IMR-90 (cell line): ENCODE measurements around the gene CD84. TPM values are rescaled to one million over a fixed set of nuclear protein-coding genes. Genes with fewer than 3 reads are reported as not detected.

Source experiments
- ATAC-seq: fragments of 200-7000 bp; cut with Tn5 transposase; 2 replicates; pipeline ENCODE4 v1.9.1; 2020; ENCODE audit warnings: low read depth, mild to moderate bottlenecking, moderate library complexity
- BruUV-seq: library from RNA; stranded (reverse); fragments of 400-500 nt; replicated peaks from 2 replicates; lab custom pipeline; 2021; lab: Mats Ljungman, UMichigan
- CTCF ChIA-PET: fragments of 300-600 bp; formaldehyde crosslinking; extraction: SDS; loops from one replicate; lab custom pipeline; 2021; ENCODE audit warnings: antibody characterized with exemption; lab: Yijun Ruan, JAX
- POLR2A ChIA-PET: fragments of 300-600 bp; sonication (Branson Sonifier 250); formaldehyde crosslinking; loops from one replicate; lab custom pipeline; 2022; ENCODE audit warnings: antibody characterized with exemption; ENCODE audit not compliant: unreplicated experiment; lab: Charles Lee
- DNase-seq: peaks from one replicate; pipeline ENCODE4 v3.0.0; 2013
- H2AFZ ChIP-seq: replicated peaks from 2 replicates; pipeline ENCODE3; 2013; ENCODE audit warnings: low read length, mild to moderate bottlenecking; ENCODE audit not compliant: poor library complexity
- H2AK5ac ChIP-seq: 2 replicates; pipeline ENCODE4 v1.6.1; 2013; ENCODE audit warnings: low read depth, low read length, inconsistent platforms
- H2AK9ac ChIP-seq: replicated peaks from 2 replicates; pipeline ENCODE3; 2013; ENCODE audit warnings: mild to moderate bottlenecking, low read depth, low read length, moderate library complexity; ENCODE audit not compliant: poor library complexity
- H2BK120ac ChIP-seq: 2 replicates; pipeline ENCODE4 v1.6.1; 2013; ENCODE audit warnings: low read depth, low read length, inconsistent platforms
- H2BK15ac ChIP-seq: 3 replicates; pipeline ENCODE4 v1.6.1; 2013; ENCODE audit warnings: low read depth, low read length, inconsistent platforms
- H2BK20ac ChIP-seq: 2 replicates; pipeline ENCODE4 v1.6.1; 2013; ENCODE audit warnings: low read depth, mild to moderate bottlenecking, inconsistent platforms, low read length, moderate library complexity
- H2BK5ac ChIP-seq: 2 replicates; pipeline ENCODE4 v1.6.1; 2013; ENCODE audit warnings: mild to moderate bottlenecking, low read depth, low read length, inconsistent platforms; ENCODE audit not compliant: poor library complexity, severe bottlenecking
- H3K14ac ChIP-seq: replicated peaks from 2 replicates; pipeline ENCODE4 v1.6.1; 2013; ENCODE audit warnings: low read depth, low read length, inconsistent platforms
- H3K18ac ChIP-seq: 2 replicates; pipeline ENCODE4 v1.6.1; 2013; ENCODE audit warnings: low read depth, low read length, control low read depth
- H3K23ac ChIP-seq: 2 replicates; pipeline ENCODE4 v1.6.1; 2013; ENCODE audit warnings: low read depth, low read length, inconsistent platforms
- H3K27ac ChIP-seq: 2 replicates; pipeline ENCODE4 v1.5.1; 2013; ENCODE audit warnings: mild to moderate bottlenecking, control low read depth, low read length; ENCODE audit not compliant: insufficient read depth
- H3K27me3 ChIP-seq: 2 replicates; pipeline ENCODE4 v1.6.1; 2013; ENCODE audit warnings: low read length; ENCODE audit not compliant: control insufficient read depth, insufficient read depth
- H3K36me3 ChIP-seq: 2 replicates; pipeline ENCODE4 v1.6.1; 2013; ENCODE audit warnings: low read length, mixed read lengths; ENCODE audit not compliant: control insufficient read depth, insufficient read depth
- H3K4ac ChIP-seq: 2 replicates; pipeline ENCODE4 v1.6.1; 2013; ENCODE audit warnings: low read depth, low read length, inconsistent platforms
- H3K4me1 ChIP-seq: 2 replicates; pipeline ENCODE4 v1.6.1; 2013; ENCODE audit warnings: low read length, mixed read lengths; ENCODE audit not compliant: control insufficient read depth, insufficient read depth
- H3K4me2 ChIP-seq: 2 replicates; pipeline ENCODE4 v1.6.1; 2013; ENCODE audit warnings: low read depth, mild to moderate bottlenecking, control low read depth, low read length, moderate library complexity
- H3K4me3 ChIP-seq: 2 replicates; pipeline ENCODE4 v1.5.1; 2013; ENCODE audit warnings: low read depth, mild to moderate bottlenecking, control low read depth, low read length, moderate library complexity; ENCODE audit not compliant: insufficient read depth
- H3K56ac ChIP-seq: 2 replicates; pipeline ENCODE4 v1.6.1; 2013; ENCODE audit warnings: low read length, inconsistent platforms; ENCODE audit not compliant: insufficient read depth; ENCODE audit errors: extremely low read depth
- H3K79me1 ChIP-seq, 2 experiments: 2 replicates each; pipeline ENCODE4 v1.6.1; 2013; ENCODE audit warnings: low read length in 2 of 2, inconsistent platforms in 1 of 2, low read depth in 1 of 2
- H3K9ac ChIP-seq: 2 replicates; pipeline ENCODE4 v1.6.1; 2013; ENCODE audit warnings: low read depth, low read length, control low read depth
- H3K9me1 ChIP-seq: 2 replicates; pipeline ENCODE4 v1.6.1; 2013; ENCODE audit warnings: low read length, inconsistent platforms; ENCODE audit not compliant: insufficient read depth
- H3K9me3 ChIP-seq: 2 replicates; pipeline ENCODE4 v1.6.1; 2013; ENCODE audit warnings: low read length; ENCODE audit not compliant: control insufficient read depth, insufficient read depth
- H4K20me1 ChIP-seq: 2 replicates; pipeline ENCODE4 v1.6.1; 2013; ENCODE audit warnings: low read length, inconsistent platforms; ENCODE audit not compliant: insufficient read depth
- H4K5ac ChIP-seq: 2 replicates; pipeline ENCODE4 v1.6.1; 2013; ENCODE audit warnings: mild to moderate bottlenecking, low read depth, low read length, control low read depth
- H4K8ac ChIP-seq, 2 experiments: 2 replicates each; pipeline ENCODE4 v1.6.1; 2013; ENCODE audit warnings: low read depth in 2 of 2, low read length in 2 of 2, control low read depth in 1 of 2, inconsistent platforms in 1 of 2
- H4K91ac ChIP-seq: 2 replicates; pipeline ENCODE4 v1.6.1; 2013; ENCODE audit warnings: low read depth, low read length, inconsistent platforms; ENCODE audit not compliant: insufficient read depth
- CHD1 ChIP-seq: IDR thresholded peaks from 2 replicates; pipeline ENCODE4 v1.6.1; 2012; ENCODE audit warnings: low read depth, low read length, improper control_type of control experiment
- MAFK ChIP-seq: IDR thresholded peaks from 2 replicates; pipeline ENCODE4 v1.6.1; 2012; ENCODE audit warnings: low read depth, low read length, improper control_type of control experiment
- MAZ ChIP-seq: IDR thresholded peaks from 2 replicates; pipeline ENCODE4 v1.6.1; 2012; ENCODE audit warnings: low read depth, mild to moderate bottlenecking, low read length, improper control_type of control experiment, moderate library complexity, borderline replicate concordance
- NFE2L2 ChIP-seq: fragments of 150-350 bp; IDR thresholded peaks from 2 replicates; pipeline ENCODE4 v1.6.1; 2016; ENCODE audit warnings: low read depth, mild to moderate bottlenecking, low read length
- POLR2A ChIP-seq: IDR thresholded peaks from 2 replicates; pipeline ENCODE4 v1.6.1; 2012; ENCODE audit warnings: mild to moderate bottlenecking, low read depth, low read length
- RAD21 ChIP-seq: IDR thresholded peaks from 2 replicates; pipeline ENCODE4 v1.6.1; 2012; ENCODE audit warnings: low read length, improper control_type of control experiment
- RFX5 ChIP-seq: IDR thresholded peaks from 2 replicates; pipeline ENCODE4 v1.8.0; 2012; ENCODE audit warnings: low read depth, mild to moderate bottlenecking, low read length, moderate library complexity
- SMC3 ChIP-seq: fragments of 150-350 bp; IDR thresholded peaks from 2 replicates; pipeline ENCODE4 v1.6.1; 2016; ENCODE audit warnings: low read depth, mild to moderate bottlenecking, antibody characterized with exemption, low read length, moderate library complexity
- WGBS, 2 experiments: methylation state at CpG; one replicate each; pipeline versions ENCODE4 v1.1.5 to v1.1.7; 2013; ENCODE audit warnings: missing lambda C conversion rate in 2 of 2; ENCODE audit not compliant: insufficient read length in 1 of 2; ENCODE audit errors: extremely low coverage in 2 of 2; 5-methylcytosine and 5-hydroxymethylcytosine counted together
- dilution Hi-C: fragments of 300-500 bp; cut with HindIII; formaldehyde crosslinking; loops from one replicate; pipeline ENCODE4 v1.14.3; 2018; ENCODE audit warnings: low sequenced_read_pairs; ENCODE audit not compliant: unreplicated experiment
- in situ Hi-C: fragments of 300-500 bp; cut with MboI; formaldehyde crosslinking; loops from 3 replicates; pipeline ENCODE4 v1.14.3; 2019; ENCODE audit warnings: low sequenced_read_pairs, inconsistent platforms, mixed read lengths
- intact Hi-C: fragments of 100-400 bp; cut with micrococcal nuclease; formaldehyde crosslinking; loops from 2 replicates; pipeline ENCODE4 v1.10.0; 2022
- polyA plus RNA-seq, 3 experiments: library from polyadenylated mRNA; depleted of rRNA; stranded (reverse); fragments of >200 nt; gene quantifications; 2 replicates each; pipeline ENCODE4 v1.2.3, GENCODE V29; 2012; ENCODE audit warnings: low replicate concordance in 1 of 3
- total RNA-seq: library from RNA; depleted of rRNA; stranded (reverse); fragments of >200 nt; gene quantifications from 2 replicates; pipeline ENCODE4 v1.2.3, GENCODE V29; 2012

The CD84 gene
- total and polyA plus RNA-seq, 2 of the 4 experiments (the other 2 are of a cell fraction): not detected

- no peak overlapping the region for H3K56ac ChIP-seq
- ChIA-PET CTCF (no interaction called here), POLR2A (no interaction called here)
- no peak overlapping the region for H2BK120ac ChIP-seq
- H3K27me3 ChIP-seq: no peaks in the 10 kb centered on the region; the same call in 1 of the 2 replicates
- H3K4me3 ChIP-seq: no peak overlapping the region
- no peaks in the 10 kb centered on the region for H3K4me1 ChIP-seq
- no peak overlapping the region for H3K23ac ChIP-seq
- intact Hi-C loops (no loop called here), in situ Hi-C loops (loop anchor here (25.0 kb wide), 1 partner anchor 427 kb away; the partner anchor contains the start of gene CASQ1), dilution Hi-C loops (no loop called here)
- ATAC-seq (no peak), DNase-seq (no peak)
- H3K9me3 ChIP-seq: no peaks in the 10 kb centered on the region
- BruUV-seq: no TSS peak
- TF ChIP-seq CHD1 (no peak), RFX5 (no peak), RAD21 (no peak), MAFK (no peak), SMC3 (no peak), NFE2L2 (no peak), MAZ (no peak), POLR2A (no peak)
- H3K4me2 ChIP-seq: no peak overlapping the region
- no CpG with 5 or more reads among the region's 5 CpGs for WGBS, 2 experiments
- no peak overlapping the region for H2AK5ac ChIP-seq
- no peak overlapping the region for H2BK5ac ChIP-seq
- no peaks in the 10 kb centered on the region for H3K79me1 ChIP-seq
- no peak overlapping the region for H4K8ac ChIP-seq
- H4K5ac ChIP-seq: no peak overlapping the region
- H2AFZ ChIP-seq: no peak overlapping the region
- no peaks in the 10 kb centered on the region for H3K36me3 ChIP-seq
- H3K14ac ChIP-seq: no peak overlapping the region
- no peak overlapping the region for H3K4ac ChIP-seq
- no peak overlapping the region for H3K18ac ChIP-seq
- no peaks in the 10 kb centered on the region for H3K9me1 ChIP-seq
- no peak overlapping the region for H2BK15ac ChIP-seq
- H4K91ac ChIP-seq: no peak overlapping the region
- no peak overlapping the region for H3K9ac ChIP-seq
- no peak overlapping the region for H2AK9ac ChIP-seq
- H2BK20ac ChIP-seq: no peak overlapping the region
- H3K27ac ChIP-seq: no peak overlapping the region
- no peaks in the 10 kb centered on the region for H4K20me1 ChIP-seq
Measured at GRCh38 chr1:160614410-160614809, 35.1 kb upstream of the CD84 start.
